SH-SY5Y (cell line): ENCODE data around the gene BAIAP3.

Source experiments
- GATA2 ChIP-seq: IDR thresholded peaks from 2 replicates; pipeline ENCODE4 v1.6.1; 2011; ENCODE audit warnings: mild to moderate bottlenecking, low read depth, low read length
- GATA3 ChIP-seq: IDR thresholded peaks from 2 replicates; pipeline ENCODE4 v1.6.1; 2011; ENCODE audit warnings: low read depth, mild to moderate bottlenecking, low read length, moderate library complexity

DNA sequence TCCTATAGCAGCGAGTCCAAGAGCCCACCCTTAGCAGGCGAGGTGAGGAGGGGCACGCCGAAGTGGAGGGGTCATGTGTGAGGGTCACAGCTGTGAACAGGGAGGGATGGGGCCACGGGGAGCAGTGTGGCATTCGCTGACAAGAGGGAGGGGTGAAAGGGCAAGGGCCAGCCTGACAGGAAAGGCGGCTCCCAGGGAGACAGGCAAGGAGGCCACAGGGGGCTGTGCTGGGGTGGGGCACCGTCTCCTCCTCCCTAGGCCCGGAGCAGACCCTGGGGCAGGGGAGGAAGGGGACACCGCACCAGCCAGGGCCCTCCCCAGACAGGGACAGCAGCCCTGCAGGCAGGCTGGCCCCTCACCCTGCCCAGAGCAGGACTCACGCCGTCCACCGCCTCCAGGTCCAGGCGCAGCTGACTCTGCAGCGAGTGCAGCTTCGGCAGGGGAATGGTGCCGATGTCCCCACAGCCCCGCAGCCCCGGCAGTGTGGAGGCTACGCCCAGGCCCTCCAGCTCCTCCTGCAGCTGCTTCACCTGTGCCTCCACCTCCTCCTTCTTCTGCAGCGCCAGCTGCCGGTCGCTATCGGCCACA, 33.4 kb downstream of the BAIAP3 start:
- TF ChIP-seq GATA2: no peak
- no peak for TF ChIP-seq GATA3
